ENCODE results near the gene ARID2. TPM values are rescaled to one million over a fixed set of nuclear protein-coding genes. Genes with fewer than 3 reads are reported as not detected.

The ARID2 gene
- total RNA-seq, 1 experiment from 2014 or later = 15.4 TPM

GRCh38 chr12:45727301-45727979, 2.1 kb upstream of the ARID2 start:
- peak; percentile 95 for DNase-seq
- Histone ChIP-seq H3K4me2 (ENCODE audit: low read length) (peak overlapping the region; percentile 99), H3K27ac (ENCODE audit: low read length) (peak overlapping the region; percentile 82), H3K4me3 (ENCODE audit: low read length) (peak overlapping the region; percentile 87), H3K27me3 (ENCODE audit: low read length) (no peaks in the 10 kb centered on the region), H4K20me1 (ENCODE audit: low read length) (no peaks in the 10 kb centered on the region), H3K79me2 (ENCODE audit: low read length) (peaks cover 72% of the 10 kb centered on the region), H3K9me2 (replicated peaks; ENCODE audit: low read length) (no peaks in the 10 kb centered on the region), H3K36me3 (ENCODE audit: low read depth, low read length) (no peaks in the 10 kb centered on the region), H3K9me3 (ENCODE audit: low read length) (no peaks in the 10 kb centered on the region), H3K4me1 (ENCODE audit: insufficient read depth, low read length) (peaks cover 29% of the 10 kb centered on the region), H3F3A (ENCODE audit: low read length, unreplicated experiment) (no peaks in the 10 kb centered on the region), H3K9ac (ENCODE audit: low read length) (peak overlapping the region; percentile 91), H2AFZ (ENCODE audit: low read length) (peak overlapping the region; percentile 91)
- CTCF ChIA-PET = interaction anchor here (0.6 to 1.6 kb wide), 4 partner anchors 24 to 496 kb away, joined by 3 to 7 read pairs (median 4); no protein-coding TSS in a partner anchor
- peak; percentile 57 for ATAC-seq
- no peak for TF ChIP-seq EZH2 (IDR thresholded peaks at IDR 0.05; ENCODE audit: low read length, unreplicated experiment)
- no peak for TF ChIP-seq CTCF (conservative IDR thresholded peaks at IDR 0.05; ENCODE audit: low read depth, low read length)
- TF ChIP-seq EZH2phosphoT487 (IDR thresholded peaks at IDR 0.05; ENCODE audit: borderline replicate concordance, low read length) = no peak
- intact Hi-C loops (cut with micrococcal nuclease) = loop anchor here (2.0 to 5.0 kb wide), 6 partner anchors 23 to 595 kb away; partner anchors contain the start of gene ANO6
- POLR2A ChIA-PET (ENCODE audit: unreplicated experiment) = interaction anchor here (0.5 to 1.1 kb wide), 4 partner anchors 95 to 1602 kb away, joined by 3 to 7 read pairs (median 4); no protein-coding TSS in a partner anchor
- TSS peak; percentile 43 for BruUV-seq (replicated peaks)

GRCh38 chr12:45727980-45728629, 1.4 kb upstream of the ARID2 start:
- H3K27me3 ChIP-seq (ENCODE audit: low read length) = no peaks in the 10 kb centered on the region
- no peaks in the 10 kb centered on the region for H4K20me1 ChIP-seq (ENCODE audit: low read length)
- peak overlapping the region; percentile 91 for H3K9ac ChIP-seq (ENCODE audit: low read length)
- peak overlapping the region; percentile 87 for H3K4me3 ChIP-seq (ENCODE audit: low read length)
- no peaks in the 10 kb centered on the region for H3K36me3 ChIP-seq (ENCODE audit: low read depth, low read length)
- no peaks in the 10 kb centered on the region for H3K9me3 ChIP-seq (ENCODE audit: low read length)
- no peaks in the 10 kb centered on the region for H3F3A ChIP-seq (ENCODE audit: low read length, unreplicated experiment)
- DNase-seq = no peak
- POLR2A ChIA-PET (ENCODE audit: unreplicated experiment) = interaction anchor here (0.5 to 1.1 kb wide), 3 partner anchors 102 to 1601 kb away, joined by 3 to 7 read pairs (median 4); no protein-coding TSS in a partner anchor
- ATAC-seq = no peak
- no TSS peak for BruUV-seq (replicated peaks)
- peaks cover 72% of the 10 kb centered on the region for H3K79me2 ChIP-seq (ENCODE audit: low read length)
- CTCF ChIA-PET = interaction anchor here (0.6 to 1.6 kb wide), 4 partner anchors 24 to 496 kb away, joined by 3 to 7 read pairs (median 4); no protein-coding TSS in a partner anchor
- H3K4me2 ChIP-seq (ENCODE audit: low read length) = peak overlapping the region; percentile 99
- H3K27ac ChIP-seq (ENCODE audit: low read length) = peak overlapping the region; percentile 82
- peak overlapping the region; percentile 91 for H2AFZ ChIP-seq (ENCODE audit: low read length)
- H3K4me1 ChIP-seq (ENCODE audit: insufficient read depth, low read length) = peaks cover 36% of the 10 kb centered on the region
- intact Hi-C loops (cut with micrococcal nuclease) = loop anchor here (2.0 to 5.0 kb wide), 7 partner anchors 23 to 596 kb away; partner anchors contain the start of gene ANO6
- no peaks in the 10 kb centered on the region for H3K9me2 ChIP-seq (replicated peaks; ENCODE audit: low read length)
- TF ChIP-seq CTCF (conservative IDR thresholded peaks at IDR 0.05; ENCODE audit: low read depth, low read length) = no peak
- no peak for TF ChIP-seq EZH2 (IDR thresholded peaks at IDR 0.05; ENCODE audit: low read length, unreplicated experiment)
- TF ChIP-seq EZH2phosphoT487 (IDR thresholded peaks at IDR 0.05; ENCODE audit: borderline replicate concordance, low read length) = no peak

Data from PC-3 (cell line).